Measurements from ENCODE around the gene CUL4A. TPM values are rescaled to one million over a fixed set of nuclear protein-coding genes. Genes with fewer than 3 reads are reported as not detected.

The CUL4A gene
- total and polyA plus RNA-seq, 2 experiments from 2014 or later = 67.3 to 197 TPM

DNA sequence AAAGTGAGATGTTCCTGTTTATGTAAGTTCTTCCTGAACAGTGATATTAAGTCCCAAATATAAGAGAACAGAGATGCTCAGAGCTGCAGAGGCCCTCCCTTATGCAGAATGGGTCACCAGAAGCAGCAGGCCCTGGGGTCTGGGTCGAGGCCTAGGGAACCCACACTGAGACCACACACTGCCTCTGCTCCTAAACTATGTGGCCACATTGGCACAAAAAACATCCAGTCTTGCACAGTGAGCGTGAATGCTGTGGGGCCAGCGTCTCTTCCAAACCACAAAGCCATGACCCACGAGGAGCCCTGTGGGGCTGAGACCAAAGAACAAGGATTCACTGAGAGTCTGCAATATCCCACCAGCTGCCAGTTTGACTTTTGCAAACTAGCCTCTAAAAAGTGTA, 27.4 kb upstream of the CUL4A start:
- no peak for TF ChIP-seq EZH2phosphoT487 (IDR thresholded peaks at IDR 0.05; ENCODE audit: insufficient read depth, low read depth)
- no peak for TF ChIP-seq EZH2 (IDR thresholded peaks at IDR 0.05; ENCODE audit: insufficient read depth, poor library complexity, severe bottlenecking)
- Histone ChIP-seq H3F3A (ENCODE audit: insufficient read depth) (peaks cover 18% of the 10 kb centered on the region), H3K27ac (no peak overlapping the region), H3K27me3 (replicated peaks; ENCODE audit: insufficient read depth) (no peaks in the 10 kb centered on the region), H3K4me2 (ENCODE audit: unreplicated experiment) (no peak overlapping the region), H3K4me3 (no peak overlapping the region), H3K36me3 (ENCODE audit: low read depth) (peaks cover 53% of the 10 kb centered on the region), H3K9me2 (ENCODE audit: insufficient read depth) (no peaks in the 10 kb centered on the region), H3K4me1 (ENCODE audit: insufficient read depth) (peaks cover 25% of the 10 kb centered on the region), H4K20me1 (ENCODE audit: insufficient read depth) (no peaks in the 10 kb centered on the region), H2AFZ (no peak overlapping the region), H3K9ac (no peak overlapping the region), H3K9me3 (ENCODE audit: low read depth) (no peaks in the 10 kb centered on the region), H3K79me2 (ENCODE audit: insufficient read depth) (peaks cover 54% of the 10 kb centered on the region)
- in situ Hi-C loops (cut with MboI) = no loop called here
- no peak for DNase-seq
- 94 to 95% methylated on average over 4 of the region's 4 CpGs for WGBS, 2 experiments (ENCODE audit: low coverage in 1 of 2, low lambda C conversion rate in 2 of 2, missing lambda C conversion rate in 2 of 2)

DNA sequence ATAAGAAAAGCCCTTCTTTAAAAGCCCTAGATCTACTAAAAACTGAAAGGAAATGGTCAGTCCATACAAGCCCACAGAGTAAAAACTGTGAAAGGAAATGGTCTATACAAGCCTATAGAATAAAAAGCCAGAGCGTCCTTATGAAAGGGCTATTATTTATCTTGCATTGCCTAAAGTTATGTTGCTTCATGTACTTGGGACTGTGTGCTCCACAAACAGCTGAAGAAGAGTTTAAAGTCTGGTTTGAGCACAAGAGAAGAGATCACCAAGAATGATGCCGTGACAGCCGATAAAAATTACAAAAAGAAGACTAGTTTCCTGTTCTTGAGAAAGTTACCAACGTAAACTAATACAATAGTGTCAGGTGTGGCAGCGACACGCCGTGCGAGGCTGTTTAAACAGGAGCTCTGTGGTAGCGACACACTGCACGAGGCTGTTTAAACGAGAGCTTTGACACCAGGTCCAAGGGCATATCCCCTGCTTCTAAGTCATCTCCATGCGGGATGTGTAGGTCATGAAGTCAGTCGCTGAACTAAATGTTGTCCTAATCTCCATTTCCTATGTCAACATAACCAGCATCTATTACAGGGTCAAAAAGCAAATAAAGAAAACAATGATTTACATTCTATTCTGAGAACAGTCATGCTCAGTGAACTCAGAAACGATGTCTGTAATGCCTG, 25.8 kb upstream of the CUL4A start:
- Histone ChIP-seq H3K27me3 (replicated peaks; ENCODE audit: insufficient read depth) (no peaks in the 10 kb centered on the region), H3F3A (ENCODE audit: insufficient read depth) (peaks cover 24% of the 10 kb centered on the region), H3K4me2 (ENCODE audit: unreplicated experiment) (no peak overlapping the region), H3K79me2 (ENCODE audit: insufficient read depth) (peaks cover 59% of the 10 kb centered on the region), H3K9ac (no peak overlapping the region), H3K4me3 (no peak overlapping the region), H3K36me3 (ENCODE audit: low read depth) (peaks cover 47% of the 10 kb centered on the region), H3K4me1 (ENCODE audit: insufficient read depth) (peaks cover 25% of the 10 kb centered on the region), H3K9me3 (ENCODE audit: low read depth) (no peaks in the 10 kb centered on the region), H4K20me1 (ENCODE audit: insufficient read depth) (no peaks in the 10 kb centered on the region), H2AFZ (no peak overlapping the region), H3K9me2 (ENCODE audit: insufficient read depth) (no peaks in the 10 kb centered on the region), H3K27ac (no peak overlapping the region)
- in situ Hi-C loops (cut with MboI) = no loop called here
- 92 to 93% methylated on average over 14 of the region's 14 CpGs for WGBS, 2 experiments (ENCODE audit: low coverage in 1 of 2, low lambda C conversion rate in 2 of 2, missing lambda C conversion rate in 2 of 2)
- TF ChIP-seq EZH2phosphoT487 (IDR thresholded peaks at IDR 0.05; ENCODE audit: insufficient read depth, low read depth) (no peak), EZH2 (IDR thresholded peaks at IDR 0.05; ENCODE audit: insufficient read depth, poor library complexity, severe bottlenecking) (no peak)
- no peak for DNase-seq

DNA sequence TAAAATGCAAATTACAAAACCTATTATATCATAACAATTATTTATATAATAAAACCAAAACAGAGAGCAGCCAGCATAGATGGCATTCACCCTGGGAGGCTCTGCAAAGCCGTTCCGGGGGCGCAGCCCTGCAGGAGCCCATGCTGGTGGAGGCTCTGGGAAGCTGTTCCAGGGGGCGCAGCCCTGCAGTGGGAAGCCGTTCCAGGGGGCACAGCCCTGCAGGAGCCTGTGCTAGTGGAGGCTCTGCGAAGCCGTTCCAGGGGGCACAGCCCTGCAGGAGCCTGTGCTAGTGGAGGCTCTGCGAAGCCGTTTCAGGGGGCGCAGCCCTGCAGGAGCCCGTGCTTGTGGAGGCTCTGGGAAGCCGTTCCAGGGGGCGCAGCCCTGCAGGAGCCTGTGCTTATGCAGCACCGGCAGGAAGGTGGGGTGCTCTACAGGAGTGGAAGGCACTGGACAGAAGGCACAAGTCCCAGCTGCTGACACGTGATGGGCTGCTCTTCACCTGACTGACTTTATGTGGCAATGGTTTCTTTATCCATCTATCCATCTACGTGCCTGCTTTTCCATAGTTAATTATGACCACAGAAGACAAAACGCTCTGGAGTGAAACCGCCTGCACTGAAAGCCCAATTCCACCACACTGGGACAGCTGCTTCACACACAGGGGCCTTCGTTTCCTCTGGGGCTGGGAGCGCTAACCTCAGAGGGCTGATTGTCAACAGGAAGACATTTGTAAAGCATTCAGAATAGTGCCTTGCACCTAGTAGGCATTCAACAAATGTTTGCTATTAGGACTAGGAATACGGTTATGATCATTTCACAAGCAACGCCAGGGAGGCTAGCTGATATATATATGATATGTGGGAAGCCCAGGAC, 24.6 kb upstream of the CUL4A start:
- TF ChIP-seq EZH2phosphoT487 (IDR thresholded peaks at IDR 0.05; ENCODE audit: insufficient read depth, low read depth) (no peak), EZH2 (IDR thresholded peaks at IDR 0.05; ENCODE audit: insufficient read depth, poor library complexity, severe bottlenecking) (no peak)
- H3K9me3 ChIP-seq (ENCODE audit: low read depth) = no peaks in the 10 kb centered on the region
- no peak overlapping the region for H3K9ac ChIP-seq
- H3F3A ChIP-seq (ENCODE audit: insufficient read depth) = peaks cover 16% of the 10 kb centered on the region
- WGBS, 2 experiments (ENCODE audit: low coverage in 1 of 2, low lambda C conversion rate in 2 of 2, missing lambda C conversion rate in 2 of 2) = 89 to 92% methylated on average over 18 to 22 of the region's 22 CpGs
- H3K36me3 ChIP-seq (ENCODE audit: low read depth) = peaks cover 43% of the 10 kb centered on the region
- no peak overlapping the region for H3K27ac ChIP-seq
- peaks cover 19% of the 10 kb centered on the region for H3K4me1 ChIP-seq (ENCODE audit: insufficient read depth)
- no peaks in the 10 kb centered on the region for H3K27me3 ChIP-seq (replicated peaks; ENCODE audit: insufficient read depth)
- H3K79me2 ChIP-seq (ENCODE audit: insufficient read depth) = peaks cover 71% of the 10 kb centered on the region
- DNase-seq = no peak
- H3K4me3 ChIP-seq = no peak overlapping the region
- H3K4me2 ChIP-seq (ENCODE audit: unreplicated experiment) = no peak overlapping the region
- no peaks in the 10 kb centered on the region for H3K9me2 ChIP-seq (ENCODE audit: insufficient read depth)
- H2AFZ ChIP-seq = no peak overlapping the region
- in situ Hi-C loops (cut with MboI) = no loop called here
- no peaks in the 10 kb centered on the region for H4K20me1 ChIP-seq (ENCODE audit: insufficient read depth)

- Histone ChIP-seq H3K9me2 (ENCODE audit: insufficient read depth) (no peaks in the 10 kb centered on the region), H3K27ac (peak overlapping the region; percentile 97), H3K4me3 (no peak overlapping the region), H3K4me2 (ENCODE audit: unreplicated experiment) (peak overlapping the region; percentile 27), H3F3A (ENCODE audit: insufficient read depth) (peaks cover 16% of the 10 kb centered on the region), H3K4me1 (ENCODE audit: insufficient read depth) (peaks cover 19% of the 10 kb centered on the region), H3K9ac (peak overlapping the region; percentile 74), H3K27me3 (replicated peaks; ENCODE audit: insufficient read depth) (no peaks in the 10 kb centered on the region), H3K36me3 (ENCODE audit: low read depth) (peaks cover 39% of the 10 kb centered on the region), H3K79me2 (ENCODE audit: insufficient read depth) (peaks cover 79% of the 10 kb centered on the region), H2AFZ (no peak overlapping the region), H4K20me1 (ENCODE audit: insufficient read depth) (no peaks in the 10 kb centered on the region), H3K9me3 (ENCODE audit: low read depth) (no peaks in the 10 kb centered on the region)
- in situ Hi-C loops (cut with MboI) = no loop called here
- WGBS, 2 experiments (ENCODE audit: low coverage in 1 of 2, low lambda C conversion rate in 2 of 2, missing lambda C conversion rate in 2 of 2) = 84 to 89% methylated on average over 12 to 13 of the region's 13 CpGs
- no peak for DNase-seq
- TF ChIP-seq EZH2phosphoT487 (IDR thresholded peaks at IDR 0.05; ENCODE audit: insufficient read depth, low read depth) (no peak), EZH2 (IDR thresholded peaks at IDR 0.05; ENCODE audit: insufficient read depth, poor library complexity, severe bottlenecking) (no peak)
These were observed 23.1 kb upstream of the CUL4A start for GRCh38 chr13:113186061-113186900.
